Hippocampal formation (tissue), 2 donors: ENCODE measurements around the gene FARP1.

Experiments used
- DNase-seq, 2 donors: peaks; one replicate each; lab custom pipeline; 2025; lab: John Stamatoyannopoulos, UW

FARP1 gene

GRCh38 chr13:98427331-98427995 lies 284.6 kb downstream of the FARP1 start:
- DNase-seq, result no peak

- no peak for DNase-seq
Observed at GRCh38 chr13:98428256-98428966, 285.5 kb downstream of the FARP1 start.

GRCh38 chr13:98429081-98429480 lies 286.2 kb downstream of the FARP1 start:
- DNase-seq, result no peak

- no peak for DNase-seq
Observed at GRCh38 chr13:98429531-98429930, 286.6 kb downstream of the FARP1 start.

- no peak for DNase-seq
Observed at GRCh38 chr13:98429977-98430736, 287.3 kb downstream of the FARP1 start.

GRCh38 chr13:98432638-98433037 lies 289.7 kb downstream of the FARP1 start:
- DNase-seq, result no peak

- no peak for DNase-seq
Observed at GRCh38 chr13:98433654-98434053, 290.8 kb downstream of the FARP1 start.

GRCh38 chr13:98434060-98434459 lies 291.2 kb downstream of the FARP1 start:
- DNase-seq, result no peak

GRCh38 chr13:98435376-98435775 lies 292.5 kb downstream of the FARP1 start:
- DNase-seq, result no peak

GRCh38 chr13:98436233-98436910 lies 293.5 kb downstream of the FARP1 start:
- DNase-seq, result no peak

- no peak for DNase-seq
Observed at GRCh38 chr13:98438246-98439125, 295.6 kb downstream of the FARP1 start.

GRCh38 chr13:98439126-98439828 lies 296.4 kb downstream of the FARP1 start:
- DNase-seq, result no peak

- no peak for DNase-seq
Observed at GRCh38 chr13:98439896-98440295, 297.0 kb downstream of the FARP1 start.

- no peak for DNase-seq
Observed at GRCh38 chr13:98440390-98441055, 297.6 kb downstream of the FARP1 start.

GRCh38 chr13:98441056-98441676 lies 298.3 kb downstream of the FARP1 start:
- DNase-seq, result no peak

- no peak for DNase-seq
Observed at GRCh38 chr13:98442391-98443230, 299.7 kb downstream of the FARP1 start.

GRCh38 chr13:98443329-98443728 lies 300.4 kb downstream of the FARP1 start:
- no peak for DNase-seq

- DNase-seq, result no peak
Observed at GRCh38 chr13:98443800-98444325, 301.0 kb downstream of the FARP1 start.
